ENCODE results near the gene ABCA3.

ABCA3 gene

DNA sequence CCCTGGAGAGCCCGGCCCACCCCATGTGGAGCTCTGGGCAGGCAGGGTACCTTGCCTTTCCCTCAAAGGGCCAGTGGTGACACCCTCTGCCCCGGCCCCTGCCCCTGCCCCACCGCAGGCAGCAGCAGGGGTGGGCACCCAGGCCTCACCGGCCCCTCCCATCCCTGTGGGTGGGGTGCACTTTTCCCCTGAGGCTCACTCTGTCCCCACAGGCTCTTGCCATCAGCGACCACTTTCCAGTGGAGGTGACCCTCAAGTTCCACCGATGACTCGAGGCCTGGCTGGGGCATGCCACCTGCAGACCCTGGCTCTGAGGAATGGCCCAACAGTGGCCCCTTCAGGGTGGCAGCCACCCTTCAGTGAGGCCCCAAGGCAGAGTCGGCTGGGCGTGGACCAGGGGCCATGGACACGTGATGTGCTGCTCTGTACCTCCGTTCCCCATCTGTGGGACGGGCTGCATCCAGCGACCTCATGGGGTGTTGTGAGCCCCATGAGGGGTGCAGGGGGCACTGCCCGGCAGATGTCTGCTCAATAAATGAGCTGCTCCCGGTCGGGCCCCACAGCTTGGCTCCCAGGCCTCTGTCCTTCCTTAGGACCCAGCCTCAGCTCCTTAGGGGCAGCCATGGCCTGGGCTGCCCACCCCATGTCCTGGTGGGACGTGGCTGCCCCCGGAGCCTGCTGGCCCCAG lies 102.2 kb downstream of the ABCA3 start:
- TF ChIP-seq RAD21 (IDR thresholded peaks at IDR 0.05; ENCODE audit: low read depth) (no peak), FOXM1 (IDR thresholded peaks at IDR 0.05; ENCODE audit: borderline replicate concordance, low read depth) (no peak), TCF12 (IDR thresholded peaks at IDR 0.05; ENCODE audit: low read depth) (no peak), ZBTB7A (IDR thresholded peaks at IDR 0.05; ENCODE audit: low read depth) (no peak), USF1 (IDR thresholded peaks at IDR 0.05) (no peak), NFIC (IDR thresholded peaks at IDR 0.05) (no peak), EGR1 (IDR thresholded peaks at IDR 0.05) (no peak), EP300 (IDR thresholded peaks at IDR 0.05; ENCODE audit: borderline replicate concordance) (no peak), CREB1 (IDR thresholded peaks at IDR 0.05; ENCODE audit: low read depth) (no peak), CEBPB (IDR thresholded peaks at IDR 0.05) (no peak), TEAD4 (IDR thresholded peaks at IDR 0.05) (no peak), MAX (IDR thresholded peaks at IDR 0.05) (no peak), YY1 (IDR thresholded peaks at IDR 0.05; ENCODE audit: low read depth) (no peak), TAF1 (IDR thresholded peaks at IDR 0.05; ENCODE audit: low read depth) (no peak)
- TF ChIP-seq, protein P1, sequence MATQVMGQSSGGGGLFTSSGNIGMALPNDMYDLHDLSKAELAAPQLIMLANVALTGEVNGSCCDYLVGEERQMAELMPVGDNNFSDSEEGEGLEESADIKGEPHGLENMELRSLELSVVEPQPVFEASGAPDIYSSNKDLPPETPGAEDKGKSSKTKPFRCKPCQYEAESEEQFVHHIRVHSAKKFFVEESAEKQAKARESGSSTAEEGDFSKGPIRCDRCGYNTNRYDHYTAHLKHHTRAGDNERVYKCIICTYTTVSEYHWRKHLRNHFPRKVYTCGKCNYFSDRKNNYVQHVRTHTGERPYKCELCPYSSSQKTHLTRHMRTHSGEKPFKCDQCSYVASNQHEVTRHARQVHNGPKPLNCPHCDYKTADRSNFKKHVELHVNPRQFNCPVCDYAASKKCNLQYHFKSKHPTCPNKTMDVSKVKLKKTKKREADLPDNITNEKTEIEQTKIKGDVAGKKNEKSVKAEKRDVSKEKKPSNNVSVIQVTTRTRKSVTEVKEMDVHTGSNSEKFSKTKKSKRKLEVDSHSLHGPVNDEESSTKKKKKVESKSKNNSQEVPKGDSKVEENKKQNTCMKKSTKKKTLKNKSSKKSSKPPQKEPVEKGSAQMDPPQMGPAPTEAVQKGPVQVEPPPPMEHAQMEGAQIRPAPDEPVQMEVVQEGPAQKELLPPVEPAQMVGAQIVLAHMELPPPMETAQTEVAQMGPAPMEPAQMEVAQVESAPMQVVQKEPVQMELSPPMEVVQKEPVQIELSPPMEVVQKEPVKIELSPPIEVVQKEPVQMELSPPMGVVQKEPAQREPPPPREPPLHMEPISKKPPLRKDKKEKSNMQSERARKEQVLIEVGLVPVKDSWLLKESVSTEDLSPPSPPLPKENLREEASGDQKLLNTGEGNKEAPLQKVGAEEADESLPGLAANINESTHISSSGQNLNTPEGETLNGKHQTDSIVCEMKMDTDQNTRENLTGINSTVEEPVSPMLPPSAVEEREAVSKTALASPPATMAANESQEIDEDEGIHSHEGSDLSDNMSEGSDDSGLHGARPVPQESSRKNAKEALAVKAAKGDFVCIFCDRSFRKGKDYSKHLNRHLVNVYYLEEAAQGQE (IDR thresholded peaks at IDR 0.05; ENCODE audit: low read depth): no peak

DNA sequence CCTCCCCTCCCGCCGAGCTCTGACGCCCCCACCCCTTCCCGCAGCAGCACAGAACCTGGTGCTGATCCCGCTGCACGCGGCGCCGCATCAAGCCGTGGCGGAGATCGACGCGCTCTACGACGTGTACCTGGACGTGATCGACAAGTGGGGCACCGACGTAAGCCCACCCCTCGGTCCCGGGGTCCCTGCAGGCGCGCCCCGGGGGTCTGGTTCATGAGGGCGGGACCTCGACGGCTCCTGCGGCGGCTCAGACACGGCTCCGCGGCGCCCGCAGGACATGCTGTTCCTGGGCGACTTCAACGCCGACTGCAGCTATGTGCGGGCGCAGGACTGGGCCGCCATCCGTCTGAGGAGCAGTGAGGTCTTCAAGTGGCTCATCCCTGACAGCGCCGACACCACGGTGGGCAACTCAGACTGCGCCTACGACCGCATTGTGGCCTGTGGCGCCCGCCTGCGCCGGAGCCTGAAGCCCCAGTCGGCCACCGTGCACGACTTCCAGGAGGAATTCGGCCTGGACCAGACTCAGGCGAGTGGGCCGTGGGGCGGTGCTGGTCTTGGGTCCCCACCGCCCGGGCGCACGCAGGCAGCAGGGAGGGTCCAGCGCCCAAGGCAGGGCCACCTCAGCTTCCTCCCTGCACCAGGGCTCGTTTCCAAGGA lies 102.9 kb downstream of the ABCA3 start:
- TF ChIP-seq CREB1 (IDR thresholded peaks at IDR 0.05; ENCODE audit: low read depth) (no peak), YY1 (IDR thresholded peaks at IDR 0.05; ENCODE audit: low read depth) (no peak), CEBPB (IDR thresholded peaks at IDR 0.05) (no peak), FOXM1 (IDR thresholded peaks at IDR 0.05; ENCODE audit: borderline replicate concordance, low read depth) (no peak), ZBTB7A (IDR thresholded peaks at IDR 0.05; ENCODE audit: low read depth) (no peak), TAF1 (IDR thresholded peaks at IDR 0.05; ENCODE audit: low read depth) (no peak), MAX (IDR thresholded peaks at IDR 0.05) (no peak), TCF12 (IDR thresholded peaks at IDR 0.05; ENCODE audit: low read depth) (no peak), RAD21 (IDR thresholded peaks at IDR 0.05; ENCODE audit: low read depth) (no peak), EP300 (IDR thresholded peaks at IDR 0.05; ENCODE audit: borderline replicate concordance) (no peak), USF1 (IDR thresholded peaks at IDR 0.05) (no peak)

- TF ChIP-seq TEAD4 (IDR thresholded peaks at IDR 0.05) (no peak), ZBTB7A (IDR thresholded peaks at IDR 0.05; ENCODE audit: low read depth) (no peak), NFIC (IDR thresholded peaks at IDR 0.05) (no peak), CREB1 (IDR thresholded peaks at IDR 0.05; ENCODE audit: low read depth) (no peak), TAF1 (IDR thresholded peaks at IDR 0.05; ENCODE audit: low read depth) (no peak), EGR1 (IDR thresholded peaks at IDR 0.05) (no peak), USF1 (IDR thresholded peaks at IDR 0.05) (no peak), TCF12 (IDR thresholded peaks at IDR 0.05; ENCODE audit: low read depth) (no peak), EP300 (IDR thresholded peaks at IDR 0.05; ENCODE audit: borderline replicate concordance) (no peak), CEBPB (IDR thresholded peaks at IDR 0.05) (no peak), RAD21 (IDR thresholded peaks at IDR 0.05; ENCODE audit: low read depth) (no peak), YY1 (IDR thresholded peaks at IDR 0.05; ENCODE audit: low read depth) (no peak), FOXM1 (IDR thresholded peaks at IDR 0.05; ENCODE audit: borderline replicate concordance, low read depth) (no peak)
- TF ChIP-seq, protein P1 (IDR thresholded peaks at IDR 0.05; ENCODE audit: low read depth): no peak
These were observed 103.4 kb downstream of the ABCA3 start for GRCh38 chr16:2237102-2237482.

DNA sequence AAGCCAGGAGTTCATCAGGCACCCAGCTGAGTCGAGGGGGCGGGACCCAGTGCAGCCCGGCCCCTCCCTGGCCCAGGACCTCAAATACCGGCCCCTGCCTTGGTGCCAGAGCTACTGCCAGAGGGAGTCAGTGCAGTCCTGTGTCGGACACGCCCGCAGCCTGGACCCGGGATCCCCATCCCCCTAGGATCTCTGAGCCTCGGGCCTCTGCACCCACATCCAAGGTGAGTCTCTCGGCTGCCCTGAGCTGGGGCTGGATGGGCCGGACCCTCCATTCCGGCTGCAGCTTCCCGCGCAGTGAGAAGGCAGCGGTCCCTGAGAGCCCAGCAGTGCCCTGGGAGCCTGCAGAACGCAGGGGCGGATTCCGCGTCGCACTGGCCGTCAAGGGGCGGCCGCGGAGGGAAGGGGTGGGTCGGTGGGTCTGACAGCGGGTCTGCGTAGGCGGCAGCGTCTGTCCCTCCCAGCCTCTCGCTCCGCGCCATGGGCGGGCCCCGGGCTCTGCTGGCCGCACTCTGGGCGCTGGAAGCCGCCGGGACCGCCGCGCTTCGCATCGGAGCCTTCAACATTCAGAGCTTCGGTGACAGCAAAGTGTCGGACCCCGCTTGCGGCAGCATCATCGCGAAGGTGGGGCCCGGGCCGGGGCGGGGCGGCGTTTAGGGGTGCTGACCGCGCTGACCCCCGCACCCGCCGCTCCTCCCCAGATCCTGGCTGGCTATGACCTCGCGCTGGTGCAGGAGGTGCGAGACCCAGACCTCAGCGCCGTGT lies 104.0 kb downstream of the ABCA3 start, which contains the start of gene DNASE1L2:
Gene DNASE1L2 (plus strand): TSS at position 108 of the 765 bp plus-strand sequence. CDS start 373 bp downstream, at position 481.
- TF ChIP-seq FOXM1 (IDR thresholded peaks at IDR 0.05; ENCODE audit: borderline replicate concordance, low read depth): no peak
- TF ChIP-seq YY1 (IDR thresholded peaks at IDR 0.05; ENCODE audit: low read depth): no peak
- TF ChIP-seq NFIC (IDR thresholded peaks at IDR 0.05): no peak
- no peak for TF ChIP-seq ZBTB7A (IDR thresholded peaks at IDR 0.05; ENCODE audit: low read depth)
- no peak for TF ChIP-seq CEBPB (IDR thresholded peaks at IDR 0.05)
- TF ChIP-seq RAD21 (IDR thresholded peaks at IDR 0.05; ENCODE audit: low read depth): no peak
- TF ChIP-seq CREB1 (IDR thresholded peaks at IDR 0.05; ENCODE audit: low read depth): no peak
- TF ChIP-seq TAF1 (IDR thresholded peaks at IDR 0.05; ENCODE audit: low read depth): no peak
- TF ChIP-seq, protein P1 (IDR thresholded peaks at IDR 0.05; ENCODE audit: low read depth): no peak
- no peak for TF ChIP-seq EP300 (IDR thresholded peaks at IDR 0.05; ENCODE audit: borderline replicate concordance)
- TF ChIP-seq TCF12 (IDR thresholded peaks at IDR 0.05; ENCODE audit: low read depth): no peak
- no peak for TF ChIP-seq MAX (IDR thresholded peaks at IDR 0.05)
- no peak for TF ChIP-seq TEAD4 (IDR thresholded peaks at IDR 0.05)
- TF ChIP-seq USF1 (IDR thresholded peaks at IDR 0.05): no peak
- TF ChIP-seq EGR1 (IDR thresholded peaks at IDR 0.05): no peak

All from Ishikawa (cell line).